WTC11 (cell line): ENCODE results near the gene NOL9. TPM values are rescaled to one million over a fixed set of nuclear protein-coding genes. Genes with fewer than 3 reads are reported as not detected.

Experiments
- ATAC-seq: fragments of 200-7000 bp; cut with Tn5 transposase; 2 replicates; pipeline ENCODE4 v1.10.0; 2021; ENCODE audit warnings: mild to moderate bottlenecking, moderate library complexity
- CTCF ChIA-PET: fragments of 300-600 bp; sonication (Branson Sonifier 250); formaldehyde crosslinking; loops from one replicate; lab custom pipeline; 2021; ENCODE audit warnings: antibody characterized with exemption; lab: Charles Lee
- POLR2A ChIA-PET: fragments of 350-600 bp; sonication (Branson Sonifier 250); formaldehyde crosslinking; loops from one replicate; lab custom pipeline; 2021; ENCODE audit warnings: antibody characterized with exemption; lab: Charles Lee
- DNase-seq: peaks from one replicate; pipeline ENCODE4 v3.0.0; 2021; ENCODE audit warnings: low spot score
- H3K27ac Mint-ChIP-seq: 2 replicates; pipeline ENCODE4 v1.8.0; 2021; ENCODE audit warnings: mixed read lengths
- H3K27me3 Mint-ChIP-seq: 2 replicates; pipeline ENCODE4 v1.8.0; 2021; ENCODE audit warnings: low read depth, mild to moderate bottlenecking, moderate library complexity, mixed read lengths
- H3K36me3 Mint-ChIP-seq: 2 replicates; pipeline ENCODE4 v1.8.0; 2021; ENCODE audit warnings: mixed read lengths
- H3K4me1 Mint-ChIP-seq: 2 replicates; pipeline ENCODE4 v1.8.0; 2022; ENCODE audit warnings: mixed read lengths
- H3K4me3 Mint-ChIP-seq: 2 replicates; pipeline ENCODE4 v1.8.0; 2021; ENCODE audit warnings: mild to moderate bottlenecking, moderate library complexity, mixed read lengths
- H3K9me3 Mint-ChIP-seq: 2 replicates; pipeline ENCODE4 v1.8.0; 2021; ENCODE audit warnings: mixed read lengths
- ATF1 ChIP-seq: sonication (generic); formaldehyde crosslinking; IDR thresholded peaks from 2 replicates; pipeline ENCODE4 v1.8.1; 2023; ENCODE audit warnings: mild to moderate bottlenecking, moderate library complexity, missing genetic modification reagents
- ATF2 ChIP-seq: sonication (generic); formaldehyde crosslinking; IDR thresholded peaks from 2 replicates; pipeline ENCODE4 v1.8.1; 2022; ENCODE audit warnings: low read depth, missing genetic modification reagents, borderline replicate concordance
- CREB1 ChIP-seq: sonication (generic); formaldehyde crosslinking; IDR thresholded peaks from 2 replicates; pipeline ENCODE4 v1.8.0; 2023; ENCODE audit warnings: mild to moderate bottlenecking, missing genetic modification reagents
- CREM ChIP-seq: sonication (generic); formaldehyde crosslinking; IDR thresholded peaks from 2 replicates; pipeline ENCODE4 v1.8.1; 2022; ENCODE audit warnings: mild to moderate bottlenecking, missing genetic modification reagents, moderate library complexity
- E2F5 ChIP-seq: sonication (generic); formaldehyde crosslinking; IDR thresholded peaks from 2 replicates; pipeline ENCODE4 v1.8.1; 2022; ENCODE audit warnings: mild to moderate bottlenecking, moderate library complexity, missing genetic modification reagents
- ELF4 ChIP-seq: sonication (generic); formaldehyde crosslinking; IDR thresholded peaks from 2 replicates; pipeline ENCODE4 v1.8.1; 2022; ENCODE audit warnings: low read depth, mild to moderate bottlenecking, moderate library complexity, missing genetic modification reagents
- FOXK1 ChIP-seq: sonication (generic); formaldehyde crosslinking; IDR thresholded peaks from 2 replicates; pipeline ENCODE4 v1.8.0; 2022; ENCODE audit warnings: mild to moderate bottlenecking, moderate library complexity, missing genetic modification reagents
- FOXP4 ChIP-seq: sonication (generic); formaldehyde crosslinking; IDR thresholded peaks from 2 replicates; pipeline ENCODE4 v1.8.0; 2022; ENCODE audit warnings: mild to moderate bottlenecking, missing genetic modification reagents
- IRF1 ChIP-seq: sonication (generic); formaldehyde crosslinking; IDR thresholded peaks from 2 replicates; pipeline ENCODE4 v1.8.0; 2023; ENCODE audit warnings: missing genetic modification reagents
- JUN ChIP-seq: sonication (generic); formaldehyde crosslinking; IDR thresholded peaks from 2 replicates; pipeline ENCODE4 v1.8.0; 2023; ENCODE audit warnings: mild to moderate bottlenecking, missing genetic modification reagents
- MAX ChIP-seq: sonication (generic); formaldehyde crosslinking; IDR thresholded peaks from 2 replicates; pipeline ENCODE4 v1.8.0; 2022; ENCODE audit warnings: mild to moderate bottlenecking, missing genetic modification reagents
- MLX ChIP-seq: sonication (generic); formaldehyde crosslinking; IDR thresholded peaks from 2 replicates; pipeline ENCODE4 v1.8.1; 2023; ENCODE audit warnings: mild to moderate bottlenecking, missing genetic modification reagents, moderate library complexity
- MXD4 ChIP-seq: fragments of 250-450 bp; sonication (Bioruptor Pico); IDR thresholded peaks from 2 replicates; pipeline ENCODE4 v1.8.0; 2021; ENCODE audit warnings: mild to moderate bottlenecking, moderate library complexity, borderline replicate concordance
- NFATC4 ChIP-seq: fragments of 250-450 bp; sonication (Bioruptor Pico); IDR thresholded peaks from 2 replicates; pipeline ENCODE4 v1.9.0; 2021; ENCODE audit warnings: mild to moderate bottlenecking
- NFE2L1 ChIP-seq: sonication (generic); formaldehyde crosslinking; IDR thresholded peaks from 2 replicates; pipeline ENCODE4 v1.8.1; 2023; ENCODE audit warnings: missing genetic modification reagents
- NR2C2 ChIP-seq: sonication (generic); formaldehyde crosslinking; IDR thresholded peaks from 2 replicates; pipeline ENCODE4 v1.8.0; 2022; ENCODE audit warnings: mild to moderate bottlenecking, missing genetic modification reagents
- NR3C1 ChIP-seq: sonication (generic); formaldehyde crosslinking; conservative IDR thresholded peaks from 2 replicates; pipeline ENCODE4 v1.8.1; 2023; ENCODE audit warnings: low read depth, mild to moderate bottlenecking, missing genetic modification reagents
- PRRX2 ChIP-seq: fragments of 250-450 bp; sonication (Bioruptor Pico); IDR thresholded peaks from 2 replicates; pipeline ENCODE4 v1.8.0; 2021; ENCODE audit warnings: mild to moderate bottlenecking
- SMAD3 ChIP-seq: sonication (generic); formaldehyde crosslinking; IDR thresholded peaks from 2 replicates; pipeline ENCODE4 v1.8.0; 2022; ENCODE audit warnings: missing genetic modification reagents, mild to moderate bottlenecking, borderline replicate concordance
- TCF7 ChIP-seq: sonication (generic); formaldehyde crosslinking; IDR thresholded peaks from 2 replicates; pipeline ENCODE4 v1.8.0; 2022; ENCODE audit warnings: mild to moderate bottlenecking, low read depth, missing genetic modification reagents, moderate library complexity
- ZMAT4 ChIP-seq: fragments of 250-450 bp; sonication (Bioruptor Pico); IDR thresholded peaks from 2 replicates; pipeline ENCODE4 v1.9.0; 2021; ENCODE audit warnings: mild to moderate bottlenecking
- ZNF121 ChIP-seq: sonication (generic); formaldehyde crosslinking; IDR thresholded peaks from 2 replicates; pipeline ENCODE4 v1.8.0; 2023; ENCODE audit warnings: missing genetic modification reagents
- ZNF317 ChIP-seq: sonication (generic); formaldehyde crosslinking; IDR thresholded peaks from 2 replicates; pipeline ENCODE4 v1.8.1; 2023; ENCODE audit warnings: low read depth, mild to moderate bottlenecking, moderate library complexity, missing genetic modification reagents, borderline replicate concordance
- ZNF423 ChIP-seq: fragments of 250-450 bp; sonication (Bioruptor Pico); IDR thresholded peaks from 2 replicates; pipeline ENCODE4 v2.1.2; 2022; ENCODE audit warnings: mild to moderate bottlenecking, moderate library complexity
- ZSCAN18 ChIP-seq: fragments of 250-450 bp; sonication (Bioruptor Pico); IDR thresholded peaks from 2 replicates; pipeline ENCODE4 v2.1.2; 2022; ENCODE audit warnings: mild to moderate bottlenecking, moderate library complexity
- total RNA-seq: library from RNA; stranded (reverse); gene quantifications from 3 replicates; pipeline ENCODE4 v1.2.3, GENCODE V29; 2021

NOL9 gene
- total RNA-seq, 1 experiment from 2014 or later, result 37.4 TPM

GRCh38 chr1:6557597-6557996, 3.3 kb upstream of the NOL9 start:
- Mint-ChIP-seq H3K4me3 (no peak overlapping the region), H3K27ac (no peak overlapping the region), H3K27me3 (peaks cover 6% of the 10 kb centered on the region; the same call in 1 of the 2 replicates), H3K4me1 (peaks cover 12% of the 10 kb centered on the region)
- no peak for ATAC-seq
- POLR2A ChIA-PET, result no interaction called here
- no peak for DNase-seq
- TF ChIP-seq ZSCAN18 (CRISPR knock-in tag) (no peak), ZNF121 (CRISPR knock-in tag) (peak; percentile 39; the same call in 1 of the 2 replicates)
- TF ChIP-seq, all 79 proteins: peak for 1
- Mint-ChIP-seq H3K36me3 (no peaks in the 10 kb centered on the region), H3K9me3 (peaks cover 5% of the 10 kb centered on the region)
- CTCF ChIA-PET, result no interaction called here

- TF ChIP-seq MXD4 (CRISPR knock-in tag) (no peak), ZNF317 (no peak), NR3C1 (CRISPR knock-in tag) (no peak), TCF7 (CRISPR knock-in tag) (no peak), NFE2L1 (CRISPR knock-in tag) (no peak), FOXK1 (CRISPR knock-in tag) (no peak), NR2C2 (no peak), MLX (no peak), CREM (CRISPR knock-in tag) (no peak), MAX (CRISPR knock-in tag) (no peak), JUN (no peak), NFATC4 (CRISPR knock-in tag) (no peak), SMAD3 (CRISPR knock-in tag) (no peak), ATF2 (CRISPR knock-in tag) (no peak), ATF1 (CRISPR knock-in tag) (no peak)
- H3K27me3 Mint-ChIP-seq, result no peaks in the 10 kb centered on the region; the same call in 1 of the 2 replicates
- no peak within 1 kb of the TSS for H3K27ac Mint-ChIP-seq
- peaks cover 3% of the 10 kb centered on the region for H3K36me3 Mint-ChIP-seq
- ChIA-PET CTCF (interaction anchor here (0.8 to 3.8 kb wide), 22 partner anchors 11 to 515 kb away, joined by 3 to 21 read pairs (median 4); partner anchors contain the start of genes ACOT7, DNAJC11 and ZBTB48), POLR2A (interaction anchor here (0.9 kb wide), 1 partner anchor 25 kb away, joined by 3 read pairs; the partner anchor contains the start of gene ZBTB48)
- DNase-seq, result no peak
- peaks cover 12% of the 10 kb centered on the region for H3K4me1 Mint-ChIP-seq
- H3K9me3 Mint-ChIP-seq, result no peaks in the 10 kb centered on the region
- peak within 1 kb of the TSS; percentile 58 for H3K4me3 Mint-ChIP-seq
- no peak for ATAC-seq
These were observed 830 bp upstream of the NOL9 start, which contains the start of gene TAS1R1 for GRCh38 chr1:6554907-6555778. Gene TAS1R1 (plus strand): TSS chr1:6555307. CDS start chr1:6555374, 67 bp downstream.

GRCh38 chr1:6547301-6547700, 7.0 kb downstream of the NOL9 start:
- Mint-ChIP-seq H3K27me3 (no peaks in the 10 kb centered on the region), H3K27ac (no peak overlapping the region), H3K4me3 (no peak overlapping the region), H3K36me3 (peaks cover 49% of the 10 kb centered on the region), H3K4me1 (no peaks in the 10 kb centered on the region), H3K9me3 (no peaks in the 10 kb centered on the region)
- DNase-seq (no peak), ATAC-seq (no peak)
- CTCF ChIA-PET, result no interaction called here
- POLR2A ChIA-PET, result no interaction called here
- TF ChIP-seq SMAD3 (CRISPR knock-in tag) (no peak), ELF4 (CRISPR knock-in tag) (no peak), ZNF423 (no peak), CREB1 (CRISPR knock-in tag) (no peak), E2F5 (CRISPR knock-in tag) (no peak), FOXP4 (CRISPR knock-in tag) (no peak), IRF1 (CRISPR knock-in tag) (no peak), PRRX2 (CRISPR knock-in tag) (no peak), ZMAT4 (CRISPR knock-in tag) (no peak)
